Liver (tissue), 9 donors: ENCODE data around the gene RFC4. TPM values are rescaled to one million over a fixed set of nuclear protein-coding genes. Genes with fewer than 3 reads are reported as not detected.

Experiments used
- DNase-seq: peaks from one replicate; pipeline ENCODE4 v3.0.0-alpha.2; 2017; ENCODE audit warnings: low spot score
- H3K27ac ChIP-seq, 2 donors: one replicate each; pipeline ENCODE4 v1.7.0; 2013; ENCODE audit warnings: inconsistent platforms in 2 of 2, low read length in 2 of 2, control low read depth in 1 of 2, low read depth in 1 of 2, mild to moderate bottlenecking in 1 of 2
- H3K27me3 ChIP-seq, 4 donors: one replicate each; pipeline versions ENCODE4 v1.6.1 to v1.7.0; 2013; ENCODE audit warnings: low read length in 3 of 4, inconsistent platforms in 1 of 4, mild to moderate bottlenecking in 1 of 4, moderate library complexity in 1 of 4; ENCODE audit not compliant: control insufficient read depth in 4 of 4, insufficient read depth in 4 of 4
- H3K36me3 ChIP-seq, 4 donors: one replicate each; pipeline versions ENCODE4 v1.6.1 to v1.7.0; 2013; ENCODE audit warnings: low read length in 3 of 4, mild to moderate bottlenecking in 3 of 4, low read depth in 1 of 4, moderate library complexity in 1 of 4; ENCODE audit not compliant: control insufficient read depth in 4 of 4, insufficient read depth in 3 of 4
- H3K4me1 ChIP-seq, 4 donors: one replicate each; pipeline versions ENCODE4 v1.6.1 to v1.7.0; 2013; ENCODE audit warnings: low read length in 3 of 4, mild to moderate bottlenecking in 3 of 4, moderate library complexity in 1 of 4; ENCODE audit not compliant: control insufficient read depth in 4 of 4, insufficient read depth in 4 of 4
- H3K4me3 ChIP-seq, 3 donors: one replicate each; pipeline versions ENCODE4 v1.6.1 to v1.7.0; 2013; ENCODE audit warnings: low read length in 3 of 3, control low read depth in 1 of 3, low read depth in 1 of 3, mild to moderate bottlenecking in 1 of 3
- H3K9ac ChIP-seq, 2 donors: one replicate each; pipeline ENCODE4 v1.7.0; 2013; ENCODE audit warnings: low read length in 2 of 2, mild to moderate bottlenecking in 2 of 2, moderate library complexity in 2 of 2, control low read depth in 1 of 2, low read depth in 1 of 2
- H3K9me3 ChIP-seq, 4 donors: one replicate each; pipeline versions ENCODE4 v1.6.1 to v1.7.0; 2013; ENCODE audit warnings: low read length in 3 of 4; ENCODE audit not compliant: control insufficient read depth in 4 of 4
- EGR1 ChIP-seq, 2 donors: IDR thresholded peaks; 2 replicates each; pipeline ENCODE4 v1.6.1; 2016 to 2018; ENCODE audit warnings: antibody characterized with exemption in 2 of 2, low read depth in 2 of 2
- FOXA1 ChIP-seq: IDR thresholded peaks from 2 replicates; pipeline ENCODE4 v1.6.1; 2016; ENCODE audit warnings: antibody characterized with exemption
- FOXA2 ChIP-seq: IDR thresholded peaks from 2 replicates; pipeline ENCODE4 v1.6.1; 2016; ENCODE audit warnings: antibody characterized with exemption
- GABPA ChIP-seq, 2 donors: IDR thresholded peaks in 1 of 2; conservative IDR thresholded peaks in 1 of 2; 2 replicates each; pipeline ENCODE4 v1.6.1; 2016; ENCODE audit warnings: antibody characterized with exemption in 2 of 2, mild to moderate bottlenecking in 1 of 2, moderate library complexity in 1 of 2
- HNF4A ChIP-seq, 2 donors: conservative IDR thresholded peaks; 2 replicates each; pipeline ENCODE4 v1.6.1; 2016; ENCODE audit warnings: antibody characterized with exemption in 2 of 2, mild to moderate bottlenecking in 2 of 2
- HNF4G ChIP-seq: IDR thresholded peaks from 2 replicates; pipeline ENCODE4 v1.6.1; 2016; ENCODE audit warnings: antibody characterized with exemption
- NR2F2 ChIP-seq: IDR thresholded peaks from 2 replicates; pipeline ENCODE4 v1.6.1; 2016; ENCODE audit warnings: antibody characterized with exemption
- RAD21 ChIP-seq, 2 donors: IDR thresholded peaks; 2 replicates each; pipeline ENCODE4 v1.6.1; 2016; ENCODE audit warnings: antibody characterized with exemption in 2 of 2, mild to moderate bottlenecking in 2 of 2
- RXRA ChIP-seq, 2 donors: IDR thresholded peaks; 2 replicates each; pipeline ENCODE4 v1.6.1; 2017 to 2018; ENCODE audit warnings: antibody characterized with exemption in 2 of 2, mild to moderate bottlenecking in 1 of 2
- SP1 ChIP-seq: IDR thresholded peaks from 2 replicates; pipeline ENCODE4 v1.6.1; 2018; ENCODE audit warnings: antibody characterized with exemption, mild to moderate bottlenecking
- TAF1 ChIP-seq: conservative IDR thresholded peaks from 2 replicates; pipeline ENCODE4 v1.6.1; 2016; ENCODE audit warnings: antibody characterized with exemption, mild to moderate bottlenecking
- YY1 ChIP-seq: IDR thresholded peaks from 2 replicates; pipeline ENCODE4 v1.6.1; 2016; ENCODE audit warnings: antibody characterized with exemption, mild to moderate bottlenecking
- WGBS: extraction: QIAGEN DNeasy Blood & Tissue Kit; methylation state at CpG from one replicate; pipeline ENCODE4 v1.1.7; 2013; 5-methylcytosine and 5-hydroxymethylcytosine counted together
- polyA plus RNA-seq, 2 donors: library from polyadenylated mRNA; stranded (reverse) in 1 of 2; unstranded in 1 of 2; fragments of 200-250 nt in 1 of 2; fragments of >200 nt in 1 of 2; fragmentation: Nextera tagmentation in 1 of 2; extraction: Ambion mirVana in 1 of 2; gene quantifications; one replicate each; pipeline versions ENCODE4 v1.2.1 to v1.2.3, GENCODE V29; 2013 to 2015
- total RNA-seq, 2 donors: library from RNA; depleted of rRNA; stranded (reverse); fragments of >200 nt; gene quantifications; one replicate each; pipeline ENCODE4 v1.2.3, GENCODE V29; 2014
- TF ChIP-seq, protein P1 (sequence below): IDR thresholded peaks from 2 replicates; pipeline ENCODE4 v1.6.1; 2016; ENCODE audit warnings: antibody characterized with exemption
- TF ChIP-seq, protein P2 (sequence below): fragments of 150-350 bp; IDR thresholded peaks from 2 replicates; pipeline ENCODE4 v1.5.1; 2017; ENCODE audit warnings: improper control_type of control experiment, low read depth, low read length; ENCODE audit not compliant: missing input control
- TF ChIP-seq, protein P3 (sequence below): IDR thresholded peaks from 2 replicates; pipeline ENCODE4 v1.6.1; 2016; ENCODE audit warnings: antibody characterized with exemption
- TF ChIP-seq, protein P4 (sequence below): IDR thresholded peaks from 2 replicates; pipeline ENCODE4 v1.6.1; 2016; ENCODE audit warnings: antibody characterized with exemption, mild to moderate bottlenecking
- TF ChIP-seq, protein P5 (sequence below): IDR thresholded peaks from 2 replicates; pipeline ENCODE4 v1.6.1; 2016; ENCODE audit warnings: antibody characterized with exemption
- donor health status: healthy.
- donor health status: healthy.
- donor health status: healthy.
- donor health status: healthy.
- donor health status: healthy.

Gene RFC4
- total and polyA plus RNA-seq, 4 donors = 4.6 to 27.3 (median 6.3) TPM

DNA sequence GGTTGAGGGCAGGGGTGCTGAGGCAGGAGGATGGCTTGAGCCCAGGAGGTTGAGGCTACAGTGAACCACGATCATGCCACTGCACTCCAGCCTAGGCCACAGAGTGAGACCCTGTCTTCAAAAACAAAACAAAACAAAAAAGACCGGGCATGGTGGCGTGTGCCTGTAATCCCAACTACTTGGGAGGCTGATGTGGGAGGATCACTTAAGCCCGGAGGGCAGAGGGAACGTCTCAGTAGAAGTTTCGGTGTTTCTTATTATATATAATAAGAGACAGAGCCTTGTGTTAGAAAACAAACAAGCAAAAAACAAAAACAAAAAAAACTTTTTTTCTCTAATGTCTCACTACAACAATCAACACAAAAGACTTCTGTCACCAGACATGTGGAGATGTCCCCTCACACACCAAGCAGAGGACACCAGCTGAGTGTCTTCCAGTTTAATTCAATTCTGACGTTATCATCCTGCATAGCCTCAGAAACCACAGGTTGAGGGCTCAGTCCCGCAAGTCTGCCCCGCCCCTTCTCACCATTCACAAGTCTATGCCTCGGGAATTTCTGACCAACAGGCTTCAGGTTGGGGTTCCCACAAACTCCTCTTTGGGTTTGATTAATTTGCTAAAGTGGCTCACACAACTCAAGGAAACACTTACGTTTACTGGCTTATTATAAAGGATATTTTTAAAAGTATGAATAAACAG, 46.9 kb downstream of the RFC4 start:
- 93% methylated on average over 11 of the region's 11 CpGs for WGBS
- Histone ChIP-seq H3K27me3 (no peaks in the 10 kb centered on the region), H3K36me3 (no peaks in the 10 kb centered on the region), H3K4me1 (no peaks in the 10 kb centered on the region), H3K27ac (no peak overlapping the region), H3K4me3 (no peak overlapping the region), H3K9ac (no peak overlapping the region), H3K9me3 (no peaks in the 10 kb centered on the region)
- DNase-seq = no peak
- TF ChIP-seq SP1 (no peak), GABPA (IDR thresholded peaks at IDR 0.05 in 1 of 2, conservative IDR thresholded peaks at IDR 0.05 in 1 of 2) (no peak), RAD21 (IDR thresholded peaks at IDR 0.05) (no peak), FOXA2 (no peak), HNF4A (conservative IDR thresholded peaks at IDR 0.05) (no peak), RXRA (IDR thresholded peaks at IDR 0.05) (no peak), TAF1 (no peak), NR2F2 (no peak), HNF4G (no peak), EGR1 (IDR thresholded peaks at IDR 0.05; ENCODE audit: low read depth in 2 of 2) (no peak), YY1 (no peak), FOXA1 (no peak)
- TF ChIP-seq, protein P1, sequence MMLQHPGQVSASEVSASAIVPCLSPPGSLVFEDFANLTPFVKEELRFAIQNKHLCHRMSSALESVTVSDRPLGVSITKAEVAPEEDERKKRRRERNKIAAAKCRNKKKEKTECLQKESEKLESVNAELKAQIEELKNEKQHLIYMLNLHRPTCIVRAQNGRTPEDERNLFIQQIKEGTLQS = no peak
- TF ChIP-seq, protein P2, sequence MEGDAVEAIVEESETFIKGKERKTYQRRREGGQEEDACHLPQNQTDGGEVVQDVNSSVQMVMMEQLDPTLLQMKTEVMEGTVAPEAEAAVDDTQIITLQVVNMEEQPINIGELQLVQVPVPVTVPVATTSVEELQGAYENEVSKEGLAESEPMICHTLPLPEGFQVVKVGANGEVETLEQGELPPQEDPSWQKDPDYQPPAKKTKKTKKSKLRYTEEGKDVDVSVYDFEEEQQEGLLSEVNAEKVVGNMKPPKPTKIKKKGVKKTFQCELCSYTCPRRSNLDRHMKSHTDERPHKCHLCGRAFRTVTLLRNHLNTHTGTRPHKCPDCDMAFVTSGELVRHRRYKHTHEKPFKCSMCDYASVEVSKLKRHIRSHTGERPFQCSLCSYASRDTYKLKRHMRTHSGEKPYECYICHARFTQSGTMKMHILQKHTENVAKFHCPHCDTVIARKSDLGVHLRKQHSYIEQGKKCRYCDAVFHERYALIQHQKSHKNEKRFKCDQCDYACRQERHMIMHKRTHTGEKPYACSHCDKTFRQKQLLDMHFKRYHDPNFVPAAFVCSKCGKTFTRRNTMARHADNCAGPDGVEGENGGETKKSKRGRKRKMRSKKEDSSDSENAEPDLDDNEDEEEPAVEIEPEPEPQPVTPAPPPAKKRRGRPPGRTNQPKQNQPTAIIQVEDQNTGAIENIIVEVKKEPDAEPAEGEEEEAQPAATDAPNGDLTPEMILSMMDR = no peak
- TF ChIP-seq, protein P3, sequence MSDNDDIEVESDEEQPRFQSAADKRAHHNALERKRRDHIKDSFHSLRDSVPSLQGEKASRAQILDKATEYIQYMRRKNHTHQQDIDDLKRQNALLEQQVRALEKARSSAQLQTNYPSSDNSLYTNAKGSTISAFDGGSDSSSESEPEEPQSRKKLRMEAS = no peak
- TF ChIP-seq, protein P4, sequence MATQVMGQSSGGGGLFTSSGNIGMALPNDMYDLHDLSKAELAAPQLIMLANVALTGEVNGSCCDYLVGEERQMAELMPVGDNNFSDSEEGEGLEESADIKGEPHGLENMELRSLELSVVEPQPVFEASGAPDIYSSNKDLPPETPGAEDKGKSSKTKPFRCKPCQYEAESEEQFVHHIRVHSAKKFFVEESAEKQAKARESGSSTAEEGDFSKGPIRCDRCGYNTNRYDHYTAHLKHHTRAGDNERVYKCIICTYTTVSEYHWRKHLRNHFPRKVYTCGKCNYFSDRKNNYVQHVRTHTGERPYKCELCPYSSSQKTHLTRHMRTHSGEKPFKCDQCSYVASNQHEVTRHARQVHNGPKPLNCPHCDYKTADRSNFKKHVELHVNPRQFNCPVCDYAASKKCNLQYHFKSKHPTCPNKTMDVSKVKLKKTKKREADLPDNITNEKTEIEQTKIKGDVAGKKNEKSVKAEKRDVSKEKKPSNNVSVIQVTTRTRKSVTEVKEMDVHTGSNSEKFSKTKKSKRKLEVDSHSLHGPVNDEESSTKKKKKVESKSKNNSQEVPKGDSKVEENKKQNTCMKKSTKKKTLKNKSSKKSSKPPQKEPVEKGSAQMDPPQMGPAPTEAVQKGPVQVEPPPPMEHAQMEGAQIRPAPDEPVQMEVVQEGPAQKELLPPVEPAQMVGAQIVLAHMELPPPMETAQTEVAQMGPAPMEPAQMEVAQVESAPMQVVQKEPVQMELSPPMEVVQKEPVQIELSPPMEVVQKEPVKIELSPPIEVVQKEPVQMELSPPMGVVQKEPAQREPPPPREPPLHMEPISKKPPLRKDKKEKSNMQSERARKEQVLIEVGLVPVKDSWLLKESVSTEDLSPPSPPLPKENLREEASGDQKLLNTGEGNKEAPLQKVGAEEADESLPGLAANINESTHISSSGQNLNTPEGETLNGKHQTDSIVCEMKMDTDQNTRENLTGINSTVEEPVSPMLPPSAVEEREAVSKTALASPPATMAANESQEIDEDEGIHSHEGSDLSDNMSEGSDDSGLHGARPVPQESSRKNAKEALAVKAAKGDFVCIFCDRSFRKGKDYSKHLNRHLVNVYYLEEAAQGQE = no peak

DNA sequence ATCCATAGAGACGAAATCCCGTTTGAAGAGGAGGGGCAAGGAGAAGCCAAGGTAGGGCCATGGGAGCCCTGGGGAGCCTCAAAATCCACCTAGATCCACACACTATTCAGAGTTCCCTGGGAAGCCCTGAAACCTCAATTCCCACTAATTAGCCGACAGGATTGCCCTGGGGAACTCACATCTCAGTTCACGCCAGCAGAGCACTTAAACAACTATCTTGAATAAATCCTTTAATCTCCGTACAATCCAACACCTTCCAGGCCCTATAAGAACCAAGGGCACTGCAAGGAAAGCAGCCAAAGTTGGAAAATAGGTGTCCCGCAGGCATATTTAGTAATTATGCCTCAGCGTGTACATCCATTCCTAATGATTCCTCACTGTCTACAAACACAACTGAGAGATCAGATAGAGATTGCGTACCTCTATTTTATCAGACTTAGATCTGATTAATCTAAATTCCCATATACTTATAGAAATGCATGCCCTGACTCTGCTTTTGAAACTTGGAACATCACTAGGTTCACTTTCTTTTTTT, 48.5 kb downstream of the RFC4 start:
- H3K27me3 ChIP-seq = no peaks in the 10 kb centered on the region
- no peak overlapping the region for H3K9ac ChIP-seq
- H3K4me1 ChIP-seq = peaks cover 0 to 2% (median 0%) of the 10 kb centered on the region in 4 donors
- DNase-seq = no peak
- H3K27ac ChIP-seq = no peak overlapping the region
- H3K4me3 ChIP-seq = no peak overlapping the region
- H3K36me3 ChIP-seq = no peaks in the 10 kb centered on the region
- 93% methylated on average over 8 of the region's 8 CpGs for WGBS
- TF ChIP-seq, protein P2 = no peak
- TF ChIP-seq RXRA (IDR thresholded peaks at IDR 0.05) (no peak), SP1 (no peak), HNF4G (no peak), FOXA1 (no peak), EGR1 (IDR thresholded peaks at IDR 0.05; ENCODE audit: low read depth in 2 of 2) (no peak), GABPA (IDR thresholded peaks at IDR 0.05 in 1 of 2, conservative IDR thresholded peaks at IDR 0.05 in 1 of 2) (no peak)
- TF ChIP-seq, protein P5, sequence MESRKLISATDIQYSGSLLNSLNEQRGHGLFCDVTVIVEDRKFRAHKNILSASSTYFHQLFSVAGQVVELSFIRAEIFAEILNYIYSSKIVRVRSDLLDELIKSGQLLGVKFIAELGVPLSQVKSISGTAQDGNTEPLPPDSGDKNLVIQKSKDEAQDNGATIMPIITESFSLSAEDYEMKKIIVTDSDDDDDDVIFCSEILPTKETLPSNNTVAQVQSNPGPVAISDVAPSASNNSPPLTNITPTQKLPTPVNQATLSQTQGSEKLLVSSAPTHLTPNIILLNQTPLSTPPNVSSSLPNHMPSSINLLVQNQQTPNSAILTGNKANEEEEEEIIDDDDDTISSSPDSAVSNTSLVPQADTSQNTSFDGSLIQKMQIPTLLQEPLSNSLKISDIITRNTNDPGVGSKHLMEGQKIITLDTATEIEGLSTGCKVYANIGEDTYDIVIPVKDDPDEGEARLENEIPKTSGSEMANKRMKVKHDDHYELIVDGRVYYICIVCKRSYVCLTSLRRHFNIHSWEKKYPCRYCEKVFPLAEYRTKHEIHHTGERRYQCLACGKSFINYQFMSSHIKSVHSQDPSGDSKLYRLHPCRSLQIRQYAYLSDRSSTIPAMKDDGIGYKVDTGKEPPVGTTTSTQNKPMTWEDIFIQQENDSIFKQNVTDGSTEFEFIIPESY = no peak
- H3K9me3 ChIP-seq = no peaks in the 10 kb centered on the region
